Measurements from ENCODE around the gene MFAP1.

Gene MFAP1

DNA sequence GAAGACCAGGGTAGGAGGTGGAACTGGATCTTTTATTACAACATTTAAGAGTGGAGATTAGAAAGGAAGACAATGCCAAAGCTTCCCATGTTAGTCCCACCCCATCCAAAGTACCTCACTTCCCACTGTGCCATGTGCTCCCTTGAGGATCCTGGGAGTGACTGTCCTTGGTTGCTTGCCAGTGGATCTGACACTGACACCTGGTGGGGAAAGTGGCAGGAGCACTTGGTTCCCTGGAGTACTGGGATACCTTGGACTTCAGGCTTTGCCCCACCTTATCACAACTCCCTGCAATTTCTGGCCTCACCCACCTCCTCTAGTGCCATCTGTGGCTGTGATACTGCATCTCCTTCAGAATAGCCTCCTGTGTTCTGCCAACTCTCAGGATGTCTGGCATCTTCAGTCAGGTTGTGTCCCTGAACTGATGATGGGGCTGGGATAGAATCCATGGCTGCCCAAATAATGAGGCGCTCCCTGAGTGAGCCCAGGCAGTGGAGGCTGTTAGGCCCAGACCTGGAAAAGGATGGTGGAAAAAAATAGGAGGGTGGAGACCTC, 49.0 kb downstream of the MFAP1 start:
- DNase-seq: no peak

DNA sequence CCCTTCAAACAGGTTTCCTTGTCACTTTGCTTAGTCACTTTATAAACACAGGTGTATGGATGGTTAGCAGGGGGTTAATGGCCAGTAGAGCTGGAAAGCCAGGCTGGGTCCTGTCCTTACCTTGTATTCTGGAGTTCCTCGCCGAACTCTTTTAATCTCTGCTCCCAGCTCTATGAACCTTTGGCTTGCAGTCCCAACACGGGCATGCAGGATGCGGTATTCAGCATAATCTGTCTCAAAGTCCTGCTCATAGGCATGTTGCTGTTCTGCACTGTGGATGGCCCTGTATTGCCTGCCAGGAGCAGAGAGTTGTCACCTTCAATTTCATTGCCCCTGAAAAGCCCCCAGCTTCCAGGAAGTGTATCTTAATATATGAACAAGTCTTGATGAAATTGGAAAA, 50.4 kb downstream of the MFAP1 start:
- no peak for DNase-seq

DNA sequence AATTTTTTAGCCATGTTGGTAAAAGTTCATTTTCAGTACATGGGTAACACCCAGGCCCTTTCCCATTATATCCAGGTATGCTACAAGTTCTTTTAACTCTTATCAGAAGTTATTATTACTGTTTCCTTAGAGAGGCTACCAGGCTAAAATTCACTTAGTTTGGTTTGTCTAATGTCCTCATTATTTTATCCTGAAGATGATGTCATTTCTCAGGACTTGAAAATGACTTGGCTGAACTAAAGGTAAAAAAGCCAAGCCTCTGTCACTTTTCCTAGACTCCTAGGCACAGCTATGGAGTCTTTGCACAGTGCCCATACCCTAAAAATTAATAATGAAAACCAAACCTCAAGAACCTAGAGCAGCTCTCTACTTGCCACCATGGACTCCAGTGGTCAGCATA, 51.9 kb downstream of the MFAP1 start:
- DNase-seq: no peak

- DNase-seq: no peak
Observed at GRCh38 chr15:43771816-43772215, 52.7 kb downstream of the MFAP1 start.

DNA sequence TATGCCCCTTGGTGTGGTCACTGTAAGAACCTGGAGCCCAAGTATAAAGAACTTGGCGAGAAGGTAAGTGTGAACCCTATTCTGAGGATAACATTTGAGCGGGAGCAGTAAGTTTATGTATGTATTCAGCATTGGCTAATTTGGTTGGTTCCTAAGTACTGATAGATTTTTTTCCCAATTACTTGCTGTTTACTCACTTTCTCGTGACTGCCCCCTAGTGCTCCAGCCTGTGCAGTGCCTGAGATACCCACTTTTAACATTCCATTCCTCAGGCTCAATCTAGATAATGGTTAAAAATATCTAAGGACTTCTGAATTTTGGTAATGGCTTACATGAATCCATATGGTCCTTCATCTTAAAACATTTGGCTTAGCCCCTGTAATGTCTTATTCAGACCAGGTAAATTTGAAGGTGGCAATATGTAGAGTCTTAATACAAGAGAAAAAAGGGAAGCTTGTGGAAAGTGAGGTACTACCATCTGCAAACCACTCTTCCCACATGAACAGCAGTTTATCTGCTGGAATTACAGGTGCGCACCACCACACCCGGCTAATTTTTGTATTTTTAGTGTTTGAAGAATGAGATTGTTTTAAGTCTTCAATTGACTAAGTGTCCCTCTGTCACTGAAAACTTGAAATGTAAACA, 54.8 kb downstream of the MFAP1 start:
- DNase-seq: no peak

DNA sequence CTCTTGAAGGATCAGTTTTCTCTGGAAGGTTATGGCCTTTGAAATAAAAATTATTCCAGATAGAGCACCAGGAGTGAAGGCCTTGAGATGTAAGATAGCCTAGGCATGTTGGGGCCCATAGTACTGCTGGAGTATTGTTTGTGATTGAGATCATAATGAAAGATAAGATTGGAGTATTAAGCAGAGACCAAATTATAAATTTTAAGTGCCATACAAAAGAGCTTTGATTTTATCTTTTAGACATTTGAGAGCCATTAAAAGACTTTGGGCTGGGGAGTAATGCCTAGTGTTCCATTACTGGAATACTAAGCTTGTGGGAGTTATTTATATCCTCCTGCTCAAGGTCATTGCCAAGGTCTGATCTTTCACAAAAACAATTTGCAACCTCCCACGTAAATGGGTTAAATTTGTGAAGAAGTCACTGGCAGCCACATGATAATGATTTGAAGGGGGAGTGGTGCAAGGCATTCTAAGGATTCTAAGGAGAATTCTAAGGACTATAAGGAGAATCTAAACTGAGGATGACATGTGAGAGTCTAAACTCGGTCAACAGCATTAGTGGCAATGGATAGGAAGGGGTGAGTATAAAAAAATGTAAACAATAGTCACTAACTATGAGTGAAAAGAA, 60.6 kb downstream of the MFAP1 start:
- DNase-seq: no peak

DNA sequence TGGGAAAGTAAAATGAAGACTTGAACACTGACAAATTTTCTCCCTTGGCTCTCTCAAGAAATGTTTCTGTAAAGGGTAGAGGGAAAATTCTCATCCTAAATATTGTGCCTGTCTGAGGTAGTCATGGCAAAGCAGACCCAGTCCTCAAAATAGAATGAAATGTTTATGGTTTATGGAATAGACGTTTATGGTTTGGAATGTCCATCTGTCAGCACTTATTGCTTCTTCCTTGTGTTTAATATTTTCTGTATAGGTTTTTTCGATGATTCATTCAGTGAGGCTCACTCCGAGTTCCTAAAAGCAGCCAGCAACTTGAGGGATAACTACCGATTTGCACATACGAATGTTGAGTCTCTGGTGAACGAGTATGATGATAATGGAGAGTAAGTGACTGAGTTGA, 61.7 kb downstream of the MFAP1 start:
- DNase-seq: no peak

All from amniotic stem cell (primary cell).